ENCODE data around the gene GRID1.

Gene GRID1

DNA sequence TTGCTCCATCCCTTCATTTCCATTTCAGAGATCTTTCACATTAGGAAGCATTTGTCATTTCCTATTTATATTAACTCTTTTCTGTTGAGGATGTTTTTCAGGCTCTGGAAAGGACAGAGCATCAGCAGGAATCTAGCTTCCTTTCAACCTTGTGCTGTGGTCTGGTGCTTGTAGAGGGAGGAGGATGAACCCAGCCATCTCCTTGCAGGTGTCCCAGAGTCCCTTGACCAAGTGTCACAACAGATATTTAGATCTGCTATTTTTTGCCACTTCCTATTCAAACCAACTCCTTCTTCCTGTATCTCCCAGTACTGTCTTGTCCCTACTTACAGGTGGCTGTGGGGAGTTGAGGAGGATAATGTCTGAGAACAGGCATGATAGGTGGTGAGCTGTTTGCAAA lies 742.8 kb downstream of the GRID1 start:
- no peak for DNase-seq

DNA sequence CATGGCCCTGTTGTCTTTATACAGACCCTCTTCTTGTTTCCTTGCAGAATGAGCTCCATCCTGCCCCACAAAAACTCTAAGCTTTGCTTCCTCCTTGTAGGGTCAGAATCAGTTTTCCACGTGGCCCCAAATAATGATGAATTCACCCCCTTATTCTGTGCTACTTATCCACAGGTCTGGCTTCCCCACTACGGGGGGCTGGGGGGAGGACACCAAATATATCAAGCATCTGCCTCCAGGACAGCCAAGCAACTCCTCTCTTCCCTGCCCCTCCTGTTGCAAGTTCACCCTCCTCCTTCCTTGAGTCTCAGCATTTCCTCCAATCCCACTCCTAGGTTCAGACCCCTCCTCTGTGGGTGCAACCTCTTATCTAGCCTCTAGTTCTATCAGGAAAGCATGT lies 743.3 kb downstream of the GRID1 start:
- DNase-seq: no peak

DNA sequence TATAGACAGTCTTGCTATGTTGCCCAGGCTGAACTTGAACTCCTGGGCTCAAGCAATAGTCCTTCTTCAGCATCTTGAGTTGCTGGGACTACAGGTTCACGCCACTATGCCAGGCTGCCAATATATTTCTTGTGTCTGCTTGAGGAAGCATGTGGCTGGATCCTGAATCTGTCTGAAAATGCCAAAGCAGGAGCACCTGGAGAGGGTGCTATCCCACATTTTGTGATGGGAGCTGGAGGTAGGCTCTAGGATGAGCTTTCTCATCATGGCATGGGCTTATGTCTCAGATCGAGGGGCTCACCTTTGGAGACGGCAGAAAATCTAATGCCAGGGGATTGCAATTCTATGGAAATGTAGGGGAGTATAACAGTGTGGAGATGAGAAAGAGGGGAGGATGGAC lies 744.2 kb downstream of the GRID1 start:
- no peak for DNase-seq

DNA sequence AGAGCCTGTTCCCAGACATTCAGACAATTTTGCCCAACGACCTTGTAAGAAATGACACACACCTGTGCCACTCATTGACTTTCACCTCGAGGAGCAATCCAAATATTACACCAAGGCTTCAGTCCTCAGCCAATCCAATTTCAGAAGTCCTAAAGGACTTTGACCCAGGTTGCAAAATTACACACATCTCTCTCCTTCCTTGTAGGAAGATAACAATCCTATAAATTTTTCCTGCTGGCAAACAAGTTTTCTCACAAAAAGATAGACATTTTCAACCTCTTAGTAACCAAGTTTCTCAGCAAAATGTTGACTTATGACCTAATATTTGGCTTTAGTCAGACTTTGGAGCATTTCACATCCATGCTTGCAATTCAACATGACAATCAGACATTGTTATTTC lies 745.0 kb downstream of the GRID1 start:
- DNase-seq: no peak

DNA sequence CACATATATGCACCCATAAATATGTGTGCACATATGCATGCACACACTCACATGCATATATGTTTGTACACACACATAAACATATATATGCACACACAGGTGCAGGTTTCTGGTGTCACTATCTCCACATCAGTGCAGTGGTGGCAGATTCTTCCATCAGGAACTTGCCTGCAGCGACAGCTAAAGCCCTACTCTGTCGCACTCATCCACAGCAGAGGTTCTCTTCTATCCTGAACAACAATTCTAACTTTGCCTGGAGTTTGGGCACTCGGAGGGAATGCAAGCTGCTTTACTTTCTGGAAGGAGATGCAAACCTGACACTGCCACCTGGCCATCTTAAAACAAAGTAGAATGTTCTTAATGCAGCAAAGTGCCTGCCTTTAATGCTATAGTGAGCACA lies 745.8 kb downstream of the GRID1 start:
- no peak for DNase-seq

DNA sequence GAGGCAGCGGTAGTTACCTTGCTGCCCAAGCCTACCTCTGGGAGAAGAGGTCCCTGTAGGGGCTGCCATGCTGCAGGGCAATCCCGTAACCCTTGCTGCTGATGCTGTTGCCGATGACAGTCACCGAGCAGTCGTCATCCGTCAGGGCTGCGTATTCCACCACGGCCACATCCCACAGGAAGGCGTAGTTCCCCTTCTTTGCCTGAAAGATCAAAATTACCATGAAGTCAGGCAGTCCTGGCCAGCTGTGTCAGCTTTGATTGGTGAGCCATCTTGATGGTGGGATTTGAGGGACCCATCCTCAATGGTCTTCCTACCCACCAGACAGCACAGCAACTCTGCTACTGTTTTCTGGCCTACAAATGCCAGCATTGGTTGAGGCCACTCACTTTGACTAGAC lies 746.8 kb downstream of the GRID1 start:
- no peak for DNase-seq

DNA sequence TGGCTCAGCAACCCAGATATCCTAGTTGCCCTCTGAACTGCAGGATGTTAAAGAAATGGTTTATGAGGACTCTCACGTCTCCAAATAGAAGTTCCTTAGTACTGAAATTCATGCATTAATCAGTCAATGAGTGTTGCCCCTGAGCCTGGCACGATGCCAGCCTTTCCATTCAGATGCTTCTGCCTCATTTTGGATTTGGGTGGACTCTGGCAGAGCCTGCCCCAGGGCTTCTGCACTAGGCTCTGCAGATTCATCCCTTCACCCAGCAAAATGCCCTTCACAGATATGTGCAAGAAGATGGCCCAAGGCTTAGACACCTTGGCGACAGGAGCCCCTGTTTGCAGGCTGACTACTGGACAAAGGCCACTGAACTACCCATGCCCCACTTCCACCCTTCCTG lies 747.8 kb downstream of the GRID1 start:
- DNase-seq: no peak

DNA sequence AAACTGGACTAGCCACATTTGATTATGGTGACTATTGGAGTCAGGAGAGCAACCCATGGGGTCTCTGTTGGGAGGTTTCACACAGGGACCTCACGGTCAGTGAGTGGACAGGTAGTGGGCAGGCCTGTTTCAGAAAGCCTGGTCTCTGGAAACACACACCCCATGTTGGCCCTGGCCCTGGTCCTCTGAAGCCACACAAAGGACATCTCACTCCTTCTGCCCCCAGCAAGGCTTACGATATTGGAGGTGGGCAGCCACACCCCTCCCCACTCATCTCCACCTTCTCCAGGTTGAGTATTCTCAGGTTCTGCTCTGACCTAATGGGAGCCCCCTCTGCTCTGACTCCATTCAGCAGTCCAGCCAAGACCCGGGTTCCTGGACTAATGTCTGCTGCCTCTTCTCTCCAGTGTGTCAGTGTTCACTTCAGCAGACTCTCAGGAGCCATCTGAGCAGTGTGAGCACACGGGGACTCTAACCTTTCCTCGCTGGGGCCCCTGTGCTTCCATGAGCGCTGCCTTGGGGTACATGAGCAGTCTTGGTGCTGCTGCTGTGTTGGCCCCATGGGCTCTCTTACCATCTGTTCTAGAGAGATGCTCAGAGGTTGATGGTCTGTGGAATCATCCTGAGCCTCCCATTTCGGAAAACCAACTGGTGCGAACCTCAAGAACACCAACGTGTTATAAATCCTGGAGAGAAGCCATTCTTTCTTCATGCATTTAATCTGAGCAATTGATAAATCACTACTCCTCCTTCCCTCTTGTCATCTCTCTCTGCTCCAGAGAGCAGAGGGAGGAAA lies 748.6 kb downstream of the GRID1 start:
- no peak for DNase-seq

DNA sequence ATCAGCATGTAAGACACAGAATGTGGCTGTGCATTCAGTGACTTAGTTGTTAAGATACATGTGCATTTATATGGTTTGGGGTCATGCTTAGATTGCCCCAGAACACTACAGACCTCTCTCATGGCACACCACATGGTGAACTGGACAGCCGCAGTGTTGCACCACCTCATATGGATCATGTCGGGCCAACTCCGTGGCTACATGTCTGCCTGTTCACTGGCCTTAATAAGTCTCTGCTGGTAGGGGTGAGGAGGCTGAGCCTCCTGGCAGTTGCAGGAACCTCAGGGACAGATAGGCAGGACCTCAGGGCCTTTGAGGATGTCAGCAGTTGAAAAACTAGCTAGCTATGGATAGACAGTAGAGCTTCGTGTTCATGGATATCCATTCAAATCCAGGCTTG lies 751.0 kb downstream of the GRID1 start:
- no peak for DNase-seq

DNA sequence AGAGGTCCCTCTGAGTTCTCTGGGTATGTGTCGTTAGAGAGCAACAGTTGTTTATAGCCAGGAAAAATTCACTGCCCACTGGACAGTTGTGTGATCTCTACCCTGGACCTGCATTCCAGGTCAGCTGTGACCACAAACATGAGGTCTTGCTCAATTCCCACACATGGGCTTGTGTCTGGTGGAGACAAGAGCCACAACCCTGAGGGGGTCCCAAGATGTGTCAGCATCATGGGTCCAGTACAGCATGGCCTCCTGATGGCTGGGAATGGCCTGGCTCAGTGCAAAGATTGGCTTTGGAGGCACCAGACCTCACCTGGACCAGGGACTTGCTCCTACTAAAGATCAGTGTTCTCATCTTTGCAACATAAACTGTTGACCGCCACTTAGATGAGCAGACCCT lies 751.6 kb downstream of the GRID1 start:
- no peak for DNase-seq

DNA sequence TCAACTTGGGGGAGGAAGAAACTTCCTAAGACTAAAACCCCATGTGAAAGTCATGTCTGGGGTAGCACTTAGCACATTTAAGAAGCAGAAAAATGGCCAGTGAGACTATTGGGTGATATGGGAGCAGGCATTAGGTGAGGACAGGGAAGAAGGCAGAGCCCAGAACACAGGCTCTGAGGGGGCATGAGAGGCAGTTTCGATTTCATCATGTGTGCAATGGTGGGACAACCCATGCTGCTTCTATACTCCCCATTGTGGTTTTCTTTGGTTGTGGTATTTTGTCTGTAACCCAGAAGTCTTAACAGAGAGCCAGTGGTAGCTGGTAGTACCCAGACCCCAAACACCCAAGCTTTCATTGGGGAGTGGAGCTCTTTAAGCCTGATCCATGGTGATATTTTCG lies 752.0 kb downstream of the GRID1 start:
- DNase-seq: no peak

DNA sequence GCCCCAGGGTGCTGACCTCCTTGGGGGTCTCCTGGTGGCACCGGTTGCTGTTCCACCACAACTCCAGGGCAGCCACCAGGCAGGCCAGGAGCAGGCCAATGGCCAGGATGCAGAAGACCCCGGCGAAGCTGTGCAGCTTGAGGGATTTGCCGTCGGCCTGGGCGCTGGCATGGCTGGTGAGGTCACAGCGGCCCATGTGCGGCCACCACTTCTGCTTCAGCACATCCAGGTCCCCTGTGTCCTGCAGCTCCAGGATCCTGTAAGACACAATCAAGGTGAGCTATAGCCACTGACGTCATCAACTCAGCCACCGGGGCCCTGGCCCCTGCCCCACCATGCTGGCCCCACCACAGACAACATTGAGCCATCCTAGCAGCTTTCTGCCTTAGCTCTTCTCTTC lies 753.2 kb downstream of the GRID1 start:
- no peak for DNase-seq

DNA sequence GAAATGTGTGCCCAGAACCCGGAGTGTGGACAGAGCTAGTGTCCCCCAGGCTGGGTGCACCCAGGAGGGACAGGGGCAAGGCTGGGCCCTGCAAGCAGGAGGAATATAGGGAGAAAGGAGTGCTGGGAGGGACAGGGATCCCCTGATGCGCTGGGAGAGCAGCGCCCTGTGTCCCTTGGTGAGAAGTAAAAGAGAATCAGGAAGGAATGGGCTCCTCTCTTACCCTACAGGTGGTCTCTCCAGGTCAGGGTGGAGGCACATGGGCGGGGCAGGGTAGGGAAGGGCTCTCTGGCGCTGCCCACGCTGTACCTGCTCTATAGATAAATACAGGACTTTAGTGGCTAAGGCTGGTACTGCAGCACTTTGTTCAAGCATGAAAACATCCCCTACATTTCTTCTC lies 753.8 kb downstream of the GRID1 start:
- no peak for DNase-seq

DNA sequence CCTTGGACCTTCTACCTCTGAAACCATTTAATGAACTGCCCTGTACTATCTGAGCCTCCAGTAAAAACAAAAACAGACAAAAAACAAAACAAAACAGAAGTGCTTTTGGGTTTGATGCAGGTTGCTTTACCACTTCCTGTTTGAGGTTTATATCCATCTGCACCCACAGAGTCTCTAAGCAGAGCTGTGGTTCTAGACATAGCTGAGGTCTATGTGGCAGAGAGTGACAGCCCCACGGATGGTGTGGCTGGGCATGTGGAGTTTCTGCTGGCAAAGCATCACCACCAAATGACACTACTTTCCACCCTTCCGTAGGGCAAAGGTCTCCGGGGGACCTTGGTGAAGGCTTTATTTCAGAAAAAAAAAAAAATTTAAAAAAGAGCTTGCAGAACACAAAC lies 754.2 kb downstream of the GRID1 start:
- no peak for DNase-seq

DNA sequence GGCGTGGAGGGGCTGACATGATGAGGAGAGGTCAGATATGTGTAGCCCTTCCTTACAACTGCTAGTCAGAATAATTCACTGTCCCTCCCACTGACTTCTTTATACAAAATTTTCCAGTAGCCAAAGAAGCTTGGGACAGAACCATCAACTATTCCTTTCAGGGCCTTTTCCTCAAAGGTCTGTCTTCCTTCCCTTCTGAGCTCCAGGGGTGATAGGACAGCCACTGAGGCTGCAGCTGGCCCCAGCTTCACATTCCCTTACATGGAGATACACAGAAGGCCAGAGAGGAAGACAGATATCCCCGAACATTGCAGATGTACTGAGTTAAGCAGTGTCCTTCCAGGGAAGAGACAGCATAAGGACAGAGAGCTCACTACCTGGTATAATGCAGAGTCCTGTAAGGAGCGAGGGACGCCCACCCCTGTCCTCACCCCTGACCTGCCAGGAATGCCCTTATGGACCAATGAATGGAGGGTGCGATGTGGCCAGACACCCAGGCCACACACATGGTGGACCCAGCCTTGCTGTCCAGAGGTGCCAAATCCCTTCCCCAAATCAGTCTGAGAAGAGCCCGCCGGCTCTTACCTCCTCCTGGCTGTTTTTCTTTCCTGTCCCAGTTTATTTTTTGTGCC lies 754.7 kb downstream of the GRID1 start:
- no peak for DNase-seq

DNA sequence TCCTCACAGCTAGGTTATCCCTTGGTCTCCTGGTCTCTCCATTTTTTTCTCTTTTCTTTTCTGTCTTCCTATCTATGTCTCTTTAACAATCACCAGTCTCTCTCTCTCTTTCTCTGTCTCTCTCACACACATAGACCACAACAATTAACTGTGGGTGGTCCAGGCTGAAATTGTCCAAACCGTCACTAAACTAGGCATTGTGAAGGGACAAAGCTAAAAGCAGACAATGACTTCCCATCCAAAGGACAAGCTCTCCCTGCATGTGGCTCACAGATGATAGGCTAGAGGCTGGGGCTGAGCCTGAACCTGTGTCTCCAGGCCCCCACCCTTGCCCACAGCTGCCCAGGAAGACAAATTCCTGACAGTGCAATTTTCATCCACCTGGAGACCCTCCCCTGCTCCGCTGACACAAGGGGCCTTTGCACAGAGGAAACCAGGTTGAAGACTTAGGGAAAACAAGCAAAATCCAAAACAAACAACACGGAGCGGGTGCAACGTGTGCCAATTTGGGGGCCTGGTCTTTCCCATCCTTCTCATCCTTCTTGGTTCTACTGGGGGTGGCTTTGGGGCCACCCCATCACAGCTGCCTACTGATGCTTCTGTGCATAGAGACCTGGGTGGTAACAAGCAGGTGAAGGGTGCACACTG lies 755.4 kb downstream of the GRID1 start:
- DNase-seq: no peak

DNA sequence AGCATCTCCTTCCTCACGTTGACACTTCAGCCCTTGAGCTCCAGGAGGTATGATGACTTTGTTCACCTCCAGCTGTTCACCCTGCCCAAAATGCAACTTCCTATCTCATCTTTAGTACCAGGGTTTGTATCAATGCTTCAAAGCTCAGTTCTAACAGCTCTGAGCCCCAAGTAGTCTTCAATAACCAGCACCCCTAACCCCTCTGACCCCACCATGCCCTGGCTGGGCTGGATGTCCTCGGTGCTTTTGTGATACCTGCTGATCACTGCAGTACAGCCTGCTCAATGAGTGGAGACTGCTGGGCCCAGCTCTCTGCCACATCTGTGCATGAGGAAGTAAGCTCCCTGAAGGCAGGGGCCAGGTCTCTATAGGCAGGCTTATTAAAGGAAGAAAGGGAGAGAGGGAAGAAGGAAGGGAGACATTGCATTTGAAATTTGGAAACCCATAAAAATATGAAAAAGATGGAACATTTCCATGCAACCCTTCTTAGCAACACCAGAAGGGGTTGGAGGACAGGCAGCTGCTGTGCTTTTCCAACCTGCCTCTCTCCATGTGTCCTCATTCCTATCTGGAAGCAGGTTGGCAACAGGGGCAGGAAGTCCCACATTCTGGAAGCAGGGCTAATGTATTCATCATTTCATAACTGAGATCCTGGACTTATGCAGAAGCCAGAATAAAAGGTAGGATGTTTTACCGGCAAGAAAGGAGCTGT lies 756.1 kb downstream of the GRID1 start:
- no peak for DNase-seq

DNA sequence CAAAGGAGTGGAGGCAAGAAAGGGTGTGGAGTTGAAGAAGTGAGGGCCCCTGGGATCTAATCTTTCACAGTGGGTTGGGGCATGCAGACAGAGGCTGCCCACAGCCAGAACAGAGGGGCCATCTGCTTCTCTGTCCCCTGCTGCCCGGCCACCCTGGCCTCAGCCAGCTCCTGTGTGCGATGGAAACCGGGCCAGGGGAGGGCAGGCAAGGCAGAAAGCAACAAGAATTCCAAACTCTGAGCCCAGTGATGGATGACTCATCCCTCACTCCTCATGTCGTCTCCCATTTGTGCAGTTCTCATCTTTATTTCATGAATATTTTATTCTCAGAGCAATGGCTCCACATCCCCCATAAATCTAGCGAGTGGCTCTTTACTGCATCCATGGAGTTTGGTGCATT lies 757.1 kb downstream of the GRID1 start:
- no peak for DNase-seq

DNA sequence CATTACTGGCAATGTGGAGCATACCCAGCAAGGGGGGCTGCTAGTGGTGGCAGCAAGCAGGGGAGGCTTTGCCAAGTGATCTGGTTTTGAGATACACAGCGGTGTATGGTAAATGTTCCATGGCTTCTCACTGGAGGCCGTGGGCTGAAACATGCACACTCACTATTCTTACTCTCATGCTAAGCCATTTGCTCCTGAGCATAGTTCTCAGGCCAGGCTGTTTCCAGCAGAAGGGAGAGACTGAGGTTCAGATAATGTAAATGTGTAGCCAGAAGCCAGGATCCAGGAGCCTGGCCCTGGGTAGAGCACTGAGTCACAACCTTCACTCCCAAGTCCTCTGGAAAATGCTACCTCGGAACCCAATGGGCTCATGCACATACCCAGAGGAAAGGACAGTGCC lies 757.9 kb downstream of the GRID1 start:
- no peak for DNase-seq

DNA sequence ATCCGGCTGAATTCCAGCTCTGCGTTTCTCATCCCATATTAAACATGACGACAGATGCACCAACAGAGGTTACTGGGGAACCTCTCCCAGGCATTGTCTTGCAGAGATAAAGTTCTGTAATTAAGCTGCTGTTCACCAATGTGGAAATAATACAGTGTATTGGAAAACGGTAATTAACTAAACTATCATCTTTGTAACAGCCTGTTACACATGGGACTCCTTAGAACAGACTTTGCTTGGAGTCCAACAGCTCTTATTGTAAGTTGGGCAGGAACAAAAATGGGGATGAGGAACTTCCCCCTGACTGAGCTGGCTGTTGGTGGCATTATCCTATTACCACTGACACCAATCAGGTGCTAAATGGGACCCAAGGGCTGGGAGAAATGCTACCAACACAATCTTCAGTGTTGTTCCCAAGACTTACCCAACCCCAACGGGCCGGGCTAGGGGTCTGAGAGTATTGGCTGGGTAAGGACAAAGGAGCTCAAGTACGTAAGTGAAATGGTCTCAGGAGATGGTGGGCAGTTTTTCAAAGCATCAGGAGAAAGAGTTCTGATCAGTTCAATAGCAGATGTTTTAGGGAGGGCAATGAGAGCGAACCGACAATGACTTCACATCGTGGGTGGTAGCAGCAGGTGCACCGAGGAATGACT lies 759.4 kb downstream of the GRID1 start:
- DNase-seq: no peak

DNA sequence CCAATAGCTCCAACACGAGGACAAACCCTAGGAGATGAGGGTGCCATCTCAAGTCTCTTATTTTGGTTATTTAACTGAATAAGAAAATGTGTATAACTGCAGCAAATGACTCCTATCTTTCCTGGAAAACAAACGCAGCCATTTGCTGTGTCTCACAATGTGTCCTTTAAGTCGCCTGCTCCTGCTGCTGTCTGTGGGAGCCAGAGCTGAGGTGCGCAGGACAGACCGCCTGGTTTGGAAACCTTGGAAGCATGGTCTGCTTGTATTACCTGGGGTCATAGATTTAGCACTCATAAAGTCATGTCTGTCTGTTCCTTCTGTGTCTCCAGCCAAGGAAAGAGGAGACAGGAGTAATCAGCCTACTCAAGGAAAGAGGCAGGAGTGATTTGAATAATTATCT lies 760.2 kb downstream of the GRID1 start:
- DNase-seq: no peak

DNA sequence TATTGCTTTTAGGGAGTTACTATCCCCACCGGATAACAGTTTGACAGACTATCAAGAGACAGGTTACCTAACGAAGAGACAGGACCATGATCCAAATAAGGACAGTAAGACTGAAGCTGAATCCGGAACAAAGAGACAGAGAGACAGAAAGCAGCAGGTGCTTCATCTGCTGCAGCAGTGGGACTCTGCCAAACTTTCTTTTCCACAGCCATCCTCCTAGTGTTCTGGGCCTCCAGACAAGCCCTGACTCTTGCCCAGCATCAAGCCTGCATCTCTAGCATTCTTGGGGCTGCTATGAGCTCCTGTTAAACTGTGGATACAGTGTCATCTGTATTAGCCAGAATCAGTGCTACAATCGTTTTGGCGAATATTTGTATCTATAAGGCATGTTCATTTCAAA lies 761.7 kb downstream of the GRID1 start:
- no peak for DNase-seq

DNA sequence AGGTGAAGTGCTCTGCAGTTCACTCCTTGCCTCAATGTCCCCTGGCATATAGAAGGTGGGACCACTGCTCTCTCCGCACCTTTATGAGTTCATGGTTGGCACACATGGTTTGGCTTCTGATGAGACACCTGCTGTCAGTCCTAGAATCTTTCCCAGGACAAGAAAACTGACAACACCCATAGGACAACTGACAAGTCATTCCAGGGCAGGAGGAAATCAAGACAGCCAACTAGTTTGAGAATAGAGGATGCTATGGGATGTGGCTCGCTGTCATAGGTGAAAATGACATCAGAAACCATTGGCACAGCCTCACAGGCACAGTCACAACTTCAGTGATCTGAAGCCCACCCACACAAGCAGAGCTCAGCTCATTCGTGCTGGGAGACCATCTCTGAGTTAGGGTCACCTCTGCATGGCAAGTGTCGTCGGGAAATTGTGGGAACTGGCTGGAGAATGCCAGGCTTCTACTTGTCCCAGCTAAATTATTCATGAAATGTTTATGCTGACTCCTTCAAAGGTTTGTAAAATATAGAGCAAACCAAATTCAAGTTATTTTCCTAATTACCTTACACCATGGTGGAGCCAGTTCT lies 762.4 kb downstream of the GRID1 start:
- DNase-seq: no peak
